SU-DHL-6 (cell line): ENCODE data around the gene ETFA.
A peak's percentile ranks its signal among the peaks of the same experiment; 100 is the strongest.

Source experiments
- H2AFZ ChIP-seq: fragments of 200-600 bp; sonication (generic); 2 replicates; pipeline ENCODE4 v1.6.1; 2014; ENCODE audit warnings: low read depth, mild to moderate bottlenecking, moderate library complexity, mixed read lengths, antibody characterized with exemption, low read length; ENCODE audit not compliant: severe bottlenecking
- H3F3A ChIP-seq: fragments of 200-600 bp; shearing (Covaris generic); 2 replicates; pipeline ENCODE4 v1.6.0; 2016; ENCODE audit warnings: antibody characterized with exemption, mild to moderate bottlenecking; ENCODE audit not compliant: insufficient read depth
- H3K27ac ChIP-seq: fragments of 200-600 bp; sonication (generic); 2 replicates; pipeline ENCODE4 v1.5.1; 2016; ENCODE audit warnings: low read depth, mild to moderate bottlenecking, low read length, moderate library complexity, mixed read lengths
- H3K27me3 ChIP-seq: fragments of 200-600 bp; sonication (generic), shearing (Covaris generic); 2 replicates; pipeline ENCODE4 v1.6.0; 2014; ENCODE audit warnings: mild to moderate bottlenecking, low read length
- H3K36me3 ChIP-seq: fragments of 200-600 bp; sonication (generic); 2 replicates; pipeline ENCODE4 v1.6.1; 2014; ENCODE audit warnings: mild to moderate bottlenecking, low read length, mixed read lengths
- H3K4me2 ChIP-seq: fragments of 300-600, 200-600 bp; shearing (Covaris generic), sonication (generic); 2 replicates; pipeline ENCODE4 v1.6.0; 2014; ENCODE audit warnings: low read length, low read depth, mild to moderate bottlenecking; ENCODE audit not compliant: poor library complexity, severe bottlenecking
- H3K4me3 ChIP-seq: fragments of 200-600 bp; sonication (generic); 2 replicates; pipeline ENCODE4 v1.5.1; 2014; ENCODE audit warnings: antibody characterized with exemption, low read length, mild to moderate bottlenecking, mixed read lengths; ENCODE audit not compliant: insufficient read depth, poor library complexity, severe bottlenecking
- H3K79me2 ChIP-seq: fragments of 200-600 bp; sonication (generic); 2 replicates; pipeline ENCODE4 v1.6.1; 2014; ENCODE audit warnings: mild to moderate bottlenecking, low read length, moderate library complexity; ENCODE audit not compliant: insufficient read depth
- H3K9ac ChIP-seq: fragments of 200-600 bp; sonication (generic); 2 replicates; pipeline ENCODE4 v1.7.0; 2014; ENCODE audit warnings: mild to moderate bottlenecking, low read length
- H3K9me2 ChIP-seq: fragments of 200-600 bp; sonication (generic); replicated peaks from 2 replicates; pipeline ENCODE4 v1.6.1; 2014; ENCODE audit warnings: low read length; ENCODE audit not compliant: insufficient read depth
- H3K9me3 ChIP-seq: fragments of 200-600 bp; sonication (generic); 2 replicates; pipeline ENCODE4 v1.6.1; 2014; ENCODE audit warnings: low read length, mixed read lengths; ENCODE audit not compliant: insufficient read depth
- H4K20me1 ChIP-seq: fragments of 200-600 bp; sonication (generic); 2 replicates; pipeline ENCODE4 v1.6.1; 2014; ENCODE audit warnings: low read depth, mild to moderate bottlenecking, antibody characterized with exemption, low read length, moderate library complexity, mixed read lengths
- CTCF ChIP-seq: fragments of 200-600 bp; sonication (generic); IDR thresholded peaks from one replicate; pipeline ENCODE4 v1.5.1; 2017; ENCODE audit warnings: antibody characterized with exemption, mild to moderate bottlenecking, low read length, moderate library complexity; ENCODE audit not compliant: insufficient read depth, poor library complexity, severe bottlenecking
- EZH2phosphoT487 ChIP-seq: fragments of 200-600 bp; sonication (generic), shearing (Covaris generic); conservative IDR thresholded peaks from 2 replicates; pipeline ENCODE4 v1.6.1; 2018; ENCODE audit warnings: mild to moderate bottlenecking, antibody characterized with exemption, low read length, moderate library complexity, mixed read lengths

ETFA gene

GRCh38 chr15:76337696-76338485 lies 26.6 kb upstream of the ETFA start:
- TF ChIP-seq CTCF (no peak), EZH2phosphoT487 (no peak)
- H3K9me2 ChIP-seq: no peaks in the 10 kb centered on the region
- peak overlapping the region; percentile 98 for H3K4me2 ChIP-seq
- no peaks in the 10 kb centered on the region; the same call in 1 of the 2 replicates for H4K20me1 ChIP-seq
- 0 out of 2 replicates have a peak overlapping the region, but pooled peaks have one; percentile 11 for H3K27ac ChIP-seq
- H3K4me3 ChIP-seq: peak overlapping the region; percentile 96
- H3K36me3 ChIP-seq: no peaks in the 10 kb centered on the region
- H3F3A ChIP-seq: peaks cover 13% of the 10 kb centered on the region
- peak overlapping the region; percentile 73 for H3K9ac ChIP-seq
- H3K9me3 ChIP-seq: no peaks in the 10 kb centered on the region
- H2AFZ ChIP-seq: peak overlapping the region; percentile 95
- H3K79me2 ChIP-seq: peaks cover 24% of the 10 kb centered on the region
- H3K27me3 ChIP-seq: no peaks in the 10 kb centered on the region

- Histone ChIP-seq H3K9ac (peak overlapping the region; percentile 73), H3K36me3 (no peaks in the 10 kb centered on the region), H3K9me2 (no peaks in the 10 kb centered on the region), H3K27ac (peak overlapping the region; percentile 11; the same call in 1 of the 2 replicates), H3K4me2 (peak overlapping the region; percentile 98), H2AFZ (peak overlapping the region; percentile 95), H4K20me1 (no peaks in the 10 kb centered on the region; the same call in 1 of the 2 replicates), H3K79me2 (peaks cover 24% of the 10 kb centered on the region), H3F3A (peaks cover 13% of the 10 kb centered on the region), H3K27me3 (no peaks in the 10 kb centered on the region), H3K4me3 (peak overlapping the region; percentile 96), H3K9me3 (no peaks in the 10 kb centered on the region)
- TF ChIP-seq CTCF (no peak), EZH2phosphoT487 (no peak)
Observed at GRCh38 chr15:76337059-76337695, 25.9 kb upstream of the ETFA start.

- no peaks in the 10 kb centered on the region for H3K27me3 ChIP-seq
- H2AFZ ChIP-seq: peak within 1 kb of the TSS; percentile 95
- H3K9me2 ChIP-seq: no peaks in the 10 kb centered on the region
- TF ChIP-seq CTCF (no peak), EZH2phosphoT487 (no peak)
- H4K20me1 ChIP-seq: no peaks in the 10 kb centered on the region; the same call in 1 of the 2 replicates
- H3K4me2 ChIP-seq: peak within 1 kb of the TSS; percentile 98
- H3K27ac ChIP-seq: peak within 1 kb of the TSS; percentile 77
- peak within 1 kb of the TSS; percentile 73 for H3K9ac ChIP-seq
- H3K4me3 ChIP-seq: peak within 1 kb of the TSS; percentile 96
- peaks cover 13% of the 10 kb centered on the region for H3F3A ChIP-seq
- H3K36me3 ChIP-seq: no peaks in the 10 kb centered on the region
- no peaks in the 10 kb centered on the region for H3K9me3 ChIP-seq
- peaks cover 24% of the 10 kb centered on the region for H3K79me2 ChIP-seq
Observed at GRCh38 chr15:76336254-76337058, 25.2 kb upstream of the ETFA start, which contains the start of gene ISL2. Gene ISL2 (plus strand): TSS chr15:76336773. CDS start chr15:76336884, 111 bp downstream.
